Right lung (tissue), 5 donors: Measurements from ENCODE around the gene LRRC8D. TPM values are rescaled to one million over a fixed set of nuclear protein-coding genes. Genes with fewer than 3 reads are reported as not detected.
"Not testable (repeated sequence)": the region's sequence is repeated elsewhere in the genome, so short reads cannot be mapped to it uniquely, and the experiment has no call there.

Source experiments
- DNase-seq, 2 donors: peaks; one replicate each; pipeline ENCODE4 v3.0.0-alpha.2; 2013
- polyA plus RNA-seq, 5 donors: library from polyadenylated mRNA; unstranded; fragments of 120-200 nt; gene quantifications; one replicate each; pipeline versions ENCODE4 v1.2.1 to v1.2.3, GENCODE V29; 2013; ENCODE audit warnings: inconsistent platforms in 1 of 5, low replicate concordance in 1 of 5; ENCODE audit not compliant: insufficient read length in 5 of 5, insufficient read depth in 1 of 5

LRRC8D gene
- polyA plus RNA-seq, 5 donors, result 14.3 to 18.3 (median 17.0) TPM

DNA sequence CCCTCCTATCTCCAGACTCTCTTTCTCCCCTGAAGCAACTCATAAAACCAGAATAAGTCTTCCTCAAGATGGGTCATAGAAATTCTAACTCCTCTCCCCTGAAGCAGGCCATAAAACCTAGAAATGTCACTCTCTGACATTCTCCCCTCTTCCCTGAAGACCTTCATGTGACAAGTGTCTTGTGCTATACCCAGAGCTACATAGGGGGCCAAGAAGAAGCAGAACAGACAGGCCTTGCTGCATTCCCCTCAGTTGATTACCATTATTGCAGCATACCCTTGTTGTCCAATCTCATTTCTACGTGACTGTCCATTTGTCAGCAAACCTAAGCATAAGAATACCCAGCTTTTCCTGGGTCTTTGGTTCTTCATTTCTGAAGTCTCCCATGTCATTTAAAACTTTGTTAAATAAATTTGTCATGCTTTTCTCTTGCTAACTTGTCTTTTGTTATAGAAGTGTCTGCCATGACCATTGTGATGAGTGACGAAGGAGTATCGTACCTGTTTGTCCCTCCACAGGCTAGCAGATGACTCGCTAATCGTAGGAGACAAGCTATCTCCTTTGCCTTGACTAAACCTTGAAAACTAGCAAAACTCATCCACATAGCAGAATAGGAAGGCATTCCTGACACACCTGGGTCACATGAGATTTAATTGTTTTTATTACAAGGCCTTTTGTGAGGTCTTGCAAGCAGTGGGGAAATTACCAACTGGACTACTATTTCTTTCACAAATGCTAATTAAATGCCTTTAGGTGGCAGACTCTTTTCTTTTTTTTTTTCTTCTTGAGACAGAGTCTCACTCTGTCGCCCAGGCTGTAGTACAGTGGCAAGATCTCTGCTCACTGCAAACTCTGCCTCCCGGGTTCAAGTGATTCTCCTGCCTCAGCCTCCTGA is 134.7 kb downstream of the LRRC8D start:
- no peak for DNase-seq

DNA sequence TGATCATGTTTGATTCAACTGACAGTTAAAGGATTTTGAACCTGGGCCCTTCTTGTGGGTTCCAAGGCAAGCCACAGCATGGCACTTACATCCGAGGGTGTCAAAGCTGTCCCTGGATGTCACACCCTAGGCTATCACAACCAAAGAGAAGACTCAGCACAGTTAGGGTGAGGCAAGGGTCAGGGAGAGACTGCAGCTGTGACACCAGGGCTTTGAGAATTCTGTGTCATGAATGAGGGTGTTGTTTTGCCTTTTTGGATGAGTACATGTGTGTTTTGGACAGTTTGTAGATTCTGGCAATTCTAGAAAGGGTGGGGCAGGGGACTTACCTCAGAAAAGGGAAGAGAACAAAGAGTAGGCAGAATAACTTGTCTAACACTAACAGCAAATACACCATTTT is 136.3 kb downstream of the LRRC8D start:
- DNase-seq, result no peak

DNA sequence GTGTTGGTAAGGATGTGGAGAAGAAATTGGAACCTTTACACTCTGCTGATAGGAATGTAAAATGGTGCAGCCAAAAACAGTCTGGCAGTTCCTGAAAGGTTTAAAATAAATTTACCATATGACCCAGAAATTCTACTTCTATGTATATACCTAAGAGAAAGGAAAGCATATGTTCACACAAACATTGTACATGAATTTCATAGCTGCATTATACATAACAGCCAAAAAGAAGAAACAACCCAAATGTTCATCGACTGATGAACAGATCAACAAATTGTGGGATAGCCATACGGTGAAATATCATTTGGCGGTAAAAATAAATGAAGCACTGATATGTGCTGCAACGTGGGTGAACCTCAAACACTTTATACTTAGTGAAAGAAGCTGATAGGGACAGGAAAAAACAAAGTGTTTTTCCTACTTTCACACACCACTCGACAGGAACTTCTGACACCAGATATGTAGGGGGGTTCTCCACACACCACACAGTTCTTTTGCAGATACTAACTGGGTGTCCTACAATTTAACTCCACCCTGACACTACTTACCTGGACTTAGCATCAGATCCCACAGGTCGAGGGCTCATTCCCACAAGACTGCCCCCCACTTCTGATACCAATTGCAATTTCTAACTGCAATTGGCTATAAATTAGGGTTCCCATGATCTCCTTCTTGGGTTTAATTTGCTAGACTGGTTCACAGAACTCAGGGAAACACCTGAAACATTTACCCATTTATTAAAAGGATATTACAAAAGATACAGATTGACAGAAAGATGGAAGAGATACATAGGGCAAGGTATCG is 138.2 kb downstream of the LRRC8D start:
- no peak for DNase-seq

DNA sequence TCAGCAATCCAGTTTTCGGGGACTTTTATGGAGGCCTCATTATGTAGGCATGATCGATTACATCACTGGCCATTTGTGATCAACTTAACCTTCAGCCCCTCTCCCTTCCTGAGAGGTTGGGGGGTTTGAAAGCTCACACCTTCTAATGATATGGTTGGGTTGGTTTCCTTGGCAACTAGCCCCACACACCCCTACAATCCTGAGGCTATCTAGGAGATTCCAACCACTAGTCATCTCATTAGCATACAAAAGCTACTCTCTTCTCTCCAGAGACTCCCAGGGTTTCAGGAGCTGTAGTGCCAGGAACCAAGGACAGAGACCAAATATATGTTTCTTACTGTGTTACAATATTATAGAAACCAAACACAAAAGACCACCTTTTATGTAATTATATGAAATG is 138.9 kb downstream of the LRRC8D start:
- DNase-seq, result no peak

DNA sequence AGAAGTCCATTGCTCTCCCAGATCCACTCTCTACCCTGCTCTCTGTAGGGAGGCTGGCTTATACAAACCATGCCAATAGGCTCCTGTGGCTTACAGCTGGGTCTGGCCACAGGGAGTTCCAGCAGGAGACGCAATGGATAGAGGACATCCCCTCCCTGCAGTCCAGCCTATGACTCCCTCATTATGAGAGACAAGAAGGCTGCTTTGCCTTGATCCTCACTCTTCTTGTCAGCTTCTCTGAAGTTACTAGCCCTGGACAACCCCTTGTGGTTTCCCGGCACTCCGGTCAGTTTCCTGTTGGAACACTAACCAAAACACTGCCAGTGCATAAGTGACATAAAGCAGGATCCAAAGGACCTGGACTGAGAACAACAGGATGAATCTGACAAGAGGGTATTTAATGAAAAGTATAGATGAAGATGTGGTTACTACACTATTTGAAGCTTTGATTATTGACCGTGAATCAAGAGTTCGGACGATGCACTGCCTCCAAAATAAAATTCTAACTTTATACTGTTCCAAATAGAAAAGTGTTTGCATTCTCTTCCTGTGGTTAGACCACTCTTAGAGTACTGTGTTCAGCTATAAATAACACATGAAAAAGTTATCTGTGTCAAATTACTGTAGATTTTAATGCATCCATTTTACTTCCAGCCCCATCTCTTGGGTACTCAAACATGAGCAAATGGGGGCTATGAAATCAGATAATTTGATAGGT is 141.4 kb downstream of the LRRC8D start:
- DNase-seq, result no peak

DNA sequence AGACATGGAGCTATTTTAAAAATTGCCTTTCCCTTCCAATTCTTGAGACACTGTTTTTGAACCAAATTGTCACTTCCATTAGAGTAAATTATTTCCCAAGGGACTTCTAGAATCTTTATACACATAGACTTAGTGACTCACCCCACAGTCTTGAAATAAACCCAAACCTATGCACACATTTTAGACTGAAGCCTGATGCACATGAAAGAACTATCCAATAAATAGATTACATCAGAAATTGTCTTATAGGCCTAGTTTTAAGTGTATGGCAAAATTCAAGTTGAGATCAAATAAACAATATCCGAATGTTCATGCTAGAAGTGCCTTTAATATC is 141.9 kb downstream of the LRRC8D start:
- no peak for DNase-seq

DNA sequence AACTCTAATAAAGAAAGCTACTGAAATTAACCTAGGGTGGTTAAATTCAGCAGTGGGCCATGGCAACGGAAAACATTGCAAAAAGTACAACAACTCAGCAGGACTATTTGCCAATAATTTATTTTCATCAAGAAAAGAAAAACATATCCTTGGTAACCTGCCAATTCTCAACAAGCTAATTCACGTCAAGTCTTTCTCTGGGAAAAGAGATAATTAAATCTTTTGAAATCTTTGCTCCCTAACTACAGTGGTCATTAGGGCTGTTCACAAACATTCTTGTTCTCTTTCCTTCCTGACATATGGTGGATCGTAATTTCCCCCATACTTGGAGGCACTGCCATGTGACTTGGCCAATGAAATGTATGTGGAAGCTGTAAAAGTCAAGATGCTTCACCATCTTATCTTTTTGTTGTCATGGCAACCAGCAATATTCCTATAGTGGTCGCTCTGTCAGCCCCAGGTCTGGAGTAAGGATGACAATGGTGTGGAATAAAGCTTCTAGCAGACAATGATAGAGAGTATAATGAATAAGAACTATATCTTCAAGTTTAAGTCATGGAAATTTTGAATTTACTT is 144.4 kb downstream of the LRRC8D start:
- DNase-seq, result peak in 1 of 2 donors; percentile 24

DNA sequence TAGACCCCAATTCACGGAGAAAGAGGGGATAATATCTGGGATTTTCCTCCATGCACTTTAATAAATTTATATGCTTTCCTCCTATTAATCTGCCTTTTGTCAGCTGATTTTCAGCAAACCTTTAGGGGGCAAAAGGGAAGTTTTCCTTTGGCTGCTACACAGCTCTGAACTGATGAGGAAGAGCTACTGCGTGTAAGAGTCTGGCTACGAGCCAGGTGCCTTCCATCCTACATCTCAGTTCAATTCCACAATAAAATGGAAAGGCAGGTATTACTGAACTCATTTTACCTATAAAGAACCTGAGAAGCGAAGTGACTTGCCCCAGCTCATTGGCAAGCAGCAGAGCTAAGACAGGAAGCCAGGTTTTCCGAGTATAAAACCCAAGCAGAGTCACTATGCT is 145.8 kb downstream of the LRRC8D start:
- DNase-seq, result no peak

DNA sequence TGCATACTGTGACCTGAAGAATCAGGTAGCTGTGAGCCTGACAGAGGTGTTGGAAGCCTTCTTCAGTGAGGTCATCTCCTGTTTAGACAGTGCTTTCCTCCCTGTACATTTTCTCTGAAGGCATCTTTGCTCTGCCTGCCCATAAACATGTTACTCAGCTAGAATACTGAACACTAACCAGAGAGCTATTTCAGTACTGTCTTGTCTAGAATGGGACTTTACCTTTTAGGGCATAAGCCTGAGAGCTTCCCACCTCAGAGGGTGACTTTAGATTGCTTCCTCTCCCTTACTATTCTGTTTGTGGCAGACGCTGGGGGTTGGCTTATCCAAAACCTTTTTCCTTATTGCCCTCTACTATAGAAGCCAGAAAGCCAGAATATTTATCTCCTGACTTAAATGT is 150.8 kb downstream of the LRRC8D start:
- DNase-seq, result no peak

DNA sequence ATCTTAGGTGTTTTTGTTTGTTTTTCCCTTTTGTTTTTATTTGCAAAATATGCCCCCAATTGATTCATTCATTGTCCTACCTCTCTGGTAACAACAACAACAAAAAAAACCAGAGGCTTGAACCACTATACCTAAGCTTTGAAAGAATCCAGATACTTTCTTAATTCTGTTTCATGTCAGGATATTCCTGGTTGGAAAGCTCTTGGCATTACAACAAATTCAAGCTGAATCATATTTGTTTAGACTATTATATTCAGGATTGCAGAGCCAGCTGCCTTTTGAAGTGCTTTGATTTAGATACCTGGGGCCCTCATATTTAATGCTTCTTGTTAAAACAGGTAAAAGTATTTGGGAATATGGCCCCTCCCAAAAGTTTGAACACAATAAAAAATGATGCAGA is 151.2 kb downstream of the LRRC8D start:
- DNase-seq, result no peak

DNA sequence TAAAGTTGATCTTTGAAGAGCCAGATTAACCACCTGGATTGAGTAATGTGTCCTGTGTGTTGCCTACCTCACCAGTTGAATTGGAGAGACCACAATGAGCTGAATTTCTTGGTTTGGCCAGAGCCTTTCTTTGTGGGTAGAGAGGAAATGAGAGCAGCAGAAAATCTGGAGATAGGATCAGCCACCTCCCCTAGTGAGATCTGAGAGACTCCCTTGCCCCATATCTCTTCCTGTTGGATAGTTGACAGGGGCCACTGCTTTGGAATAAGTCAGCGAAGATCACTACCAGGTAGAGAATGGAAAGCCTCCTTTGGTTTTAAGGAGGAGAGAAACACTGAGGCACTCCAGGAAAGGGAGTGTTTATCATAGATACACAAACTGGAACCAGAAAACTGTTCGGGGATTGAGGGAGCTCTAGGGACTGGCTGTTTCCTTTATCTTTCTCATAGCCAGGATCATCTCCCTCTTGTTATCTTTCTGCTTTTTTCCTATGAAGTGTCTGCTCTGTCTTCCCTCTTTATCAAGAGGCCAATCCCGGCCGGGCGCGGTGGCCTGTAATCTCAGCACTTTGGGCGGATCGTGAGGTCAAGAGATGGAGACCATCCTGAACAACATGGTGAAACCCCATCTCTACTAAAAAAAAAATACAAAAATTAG is 152.8 kb downstream of the LRRC8D start:
- no peak for DNase-seq

DNA sequence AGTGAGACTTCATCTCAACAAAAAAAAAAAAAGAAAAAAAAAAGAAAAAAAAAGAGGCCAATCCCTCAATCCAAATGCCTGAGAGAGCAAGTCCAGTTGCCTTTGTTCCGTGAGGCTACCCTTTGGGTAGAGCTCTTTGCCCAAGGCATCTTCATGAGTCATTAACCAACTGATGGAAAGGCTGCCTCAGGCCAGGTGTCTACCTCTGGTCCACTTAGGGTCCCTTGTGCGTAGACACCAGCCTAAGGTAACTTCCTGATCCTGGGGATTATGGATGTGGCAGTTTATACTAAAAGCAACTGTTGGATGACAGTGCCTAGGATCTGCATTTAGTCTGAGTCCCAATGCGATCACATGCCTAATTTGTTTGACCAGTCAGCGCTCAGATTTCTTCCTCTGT is 153.4 kb downstream of the LRRC8D start:
- DNase-seq, result no peak

DNA sequence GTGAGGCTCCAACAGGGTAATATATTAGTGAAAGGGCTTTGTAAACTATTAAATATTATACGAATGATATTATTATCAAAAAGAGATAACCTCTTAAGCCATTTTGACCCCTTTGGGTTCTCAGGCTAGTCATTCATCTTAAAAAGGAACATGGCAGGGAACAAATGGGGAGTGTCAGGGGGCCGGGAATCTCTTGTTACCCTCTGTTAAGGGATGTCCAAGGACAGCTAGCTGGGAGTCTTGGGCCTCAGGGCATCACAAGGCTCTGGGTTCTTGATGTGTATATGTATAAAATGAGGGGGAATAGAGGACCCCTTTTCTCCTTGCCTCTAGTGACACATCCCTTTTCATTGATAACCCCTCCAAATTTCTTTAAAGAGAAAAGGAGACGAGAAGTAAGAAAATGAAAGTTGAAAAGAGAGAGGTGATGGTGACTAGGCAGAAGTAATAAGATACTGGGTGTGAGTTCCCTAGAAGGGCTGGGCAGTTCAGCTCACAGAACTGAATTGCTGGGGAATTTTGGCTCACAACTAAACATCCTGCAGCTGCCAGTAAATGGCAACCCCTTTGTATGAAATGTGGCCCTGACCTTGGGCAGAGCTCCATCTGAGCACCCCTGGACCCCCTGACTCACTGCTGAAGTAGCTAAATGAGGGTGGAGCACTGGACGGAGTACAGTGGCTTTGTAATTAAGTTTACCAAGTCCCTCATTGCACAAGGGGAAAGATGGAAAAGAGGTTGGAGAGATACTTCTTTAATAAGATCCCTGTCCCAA is 154.1 kb downstream of the LRRC8D start:
- DNase-seq, result no peak

DNA sequence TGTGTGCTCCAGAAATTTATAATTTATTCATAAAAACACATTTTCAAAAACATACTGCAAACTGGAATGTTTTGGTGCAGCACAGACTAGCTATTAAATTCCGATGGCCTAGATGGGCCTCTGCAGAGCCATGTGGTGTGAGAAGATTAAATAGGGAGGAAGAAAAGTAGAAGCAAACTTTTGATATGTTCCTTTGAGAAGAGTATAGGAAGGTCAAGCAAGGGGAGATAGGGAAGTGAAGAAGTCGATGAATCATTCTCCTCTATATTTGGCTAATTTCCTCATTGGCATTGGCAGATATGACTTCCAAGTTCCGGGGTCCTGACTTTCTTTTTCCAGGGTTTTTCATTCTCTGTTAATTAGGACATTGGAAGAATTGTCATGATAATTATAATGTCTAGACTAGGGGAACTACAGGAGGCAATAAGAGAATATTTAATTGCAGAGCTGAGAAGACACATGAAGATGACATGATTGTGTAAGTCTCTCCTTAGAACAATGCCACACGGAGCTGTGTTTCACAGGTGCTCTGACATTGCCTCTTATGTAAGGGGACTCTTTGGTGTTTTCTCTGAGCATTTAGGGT is 154.8 kb downstream of the LRRC8D start:
- DNase-seq, result no peak

DNA sequence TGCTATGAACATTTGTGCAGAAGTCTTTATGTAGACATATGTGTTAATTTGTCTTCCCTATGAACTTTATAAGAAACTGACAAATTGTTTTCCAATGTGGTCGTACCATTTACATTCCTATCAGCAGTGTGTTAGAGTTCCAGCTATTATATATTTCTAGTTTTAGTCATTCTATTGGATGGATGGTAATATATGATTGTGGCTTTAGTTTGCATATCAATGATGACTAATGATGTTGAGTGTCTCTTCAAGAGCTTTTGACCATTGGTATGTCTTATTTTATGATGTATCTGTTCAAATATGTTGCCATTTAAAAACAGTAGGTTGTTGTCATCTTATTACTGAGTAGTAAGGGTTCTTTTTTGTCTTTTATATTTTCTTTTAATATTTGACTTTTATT is 157.9 kb downstream of the LRRC8D start:
- DNase-seq, result no peak

DNA sequence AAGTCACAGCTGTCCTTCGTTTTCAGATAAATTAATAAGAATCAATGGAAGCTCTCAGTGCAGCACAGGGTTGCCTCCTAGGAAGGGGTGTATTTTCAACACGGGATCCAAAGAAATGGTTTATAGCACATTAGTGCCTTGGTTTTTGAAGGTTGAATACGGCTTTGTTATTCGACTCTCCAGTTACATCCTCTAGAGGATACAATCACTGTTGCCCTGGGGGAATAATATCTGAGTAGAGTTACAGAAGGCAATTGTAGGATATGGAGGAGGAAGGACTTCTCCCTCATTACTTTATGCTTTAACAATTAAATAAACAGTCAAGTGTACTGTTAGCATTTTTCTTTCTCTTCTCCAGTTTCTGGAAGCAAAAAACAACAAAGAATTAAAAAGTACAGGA is 159.8 kb downstream of the LRRC8D start:
- DNase-seq, result no peak

DNA sequence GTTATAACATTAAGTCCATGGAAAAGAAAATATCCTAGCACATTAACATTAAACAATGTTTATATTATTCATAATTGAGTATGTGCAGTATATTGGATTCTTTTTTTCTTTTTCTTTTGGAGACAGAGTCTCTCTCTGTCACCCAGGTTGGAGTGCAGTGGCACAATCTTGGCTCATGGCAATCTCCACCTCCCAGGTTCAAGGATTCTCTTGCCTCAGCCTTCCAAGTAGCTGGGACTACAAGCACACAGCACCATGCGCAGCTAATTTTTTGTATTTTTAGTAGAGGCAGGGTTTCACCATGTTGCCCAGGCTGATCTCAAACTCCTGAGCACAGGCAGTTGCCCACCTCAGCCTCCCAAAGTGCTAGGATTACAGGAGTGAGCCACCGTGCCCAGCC is 162.0 kb downstream of the LRRC8D start:
- DNase-seq, result not testable (repeated sequence)

DNA sequence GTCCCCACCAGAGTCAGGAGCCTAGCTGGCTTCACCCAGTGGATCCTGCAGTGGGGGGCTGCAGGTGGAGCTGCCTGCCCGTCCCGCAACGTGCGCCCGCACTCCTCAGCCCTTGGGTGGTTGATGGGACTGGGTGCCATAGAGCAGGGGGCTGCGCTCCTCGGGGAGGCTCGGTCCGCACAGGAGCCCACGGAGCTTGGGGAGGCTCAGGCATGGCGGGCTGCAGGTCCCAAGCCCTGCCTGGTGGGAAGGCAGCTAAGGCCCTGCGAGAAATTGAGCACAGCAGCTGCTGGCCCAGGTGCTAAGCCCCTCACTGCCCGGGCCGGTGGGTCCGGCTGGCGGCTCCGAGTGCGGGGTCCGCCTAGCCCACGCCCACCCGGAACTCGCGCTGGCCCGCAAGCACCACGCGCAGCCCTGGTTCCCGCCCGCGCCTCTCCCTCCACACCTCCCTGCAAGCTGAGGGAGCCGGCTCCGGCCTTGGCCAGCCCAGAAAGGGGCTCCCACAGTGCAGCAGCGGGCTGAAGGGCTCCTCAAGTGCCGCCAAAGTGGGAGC is 163.8 kb downstream of the LRRC8D start:
- DNase-seq, result not testable (repeated sequence)

DNA sequence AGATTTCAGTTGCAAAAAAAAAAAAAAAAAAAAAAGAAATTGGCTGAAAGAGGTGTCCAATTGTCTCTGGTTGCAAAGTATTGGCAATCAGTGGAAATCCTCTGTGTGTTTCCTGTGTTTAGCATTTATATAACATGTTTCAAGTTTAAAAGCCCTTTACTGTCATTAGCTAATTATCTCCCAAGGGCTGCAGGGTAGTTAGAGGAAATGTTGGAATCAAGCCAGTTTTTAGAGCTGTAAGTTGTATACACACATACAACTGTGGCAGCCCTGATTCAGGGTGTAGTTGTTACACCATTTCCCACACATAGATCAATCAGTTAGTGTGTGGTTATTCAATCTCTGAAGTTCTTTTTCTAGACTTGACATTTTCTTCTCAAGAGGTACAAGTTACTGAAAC is 165.2 kb downstream of the LRRC8D start:
- DNase-seq, result no peak
